Panc1 (cell line): ENCODE measurements around the gene STK39. TPM values are rescaled to one million over a fixed set of nuclear protein-coding genes. Genes with fewer than 3 reads are reported as not detected.

Source experiments
- ATAC-seq: fragments of 200-7000 bp; cut with Tn5 transposase; 2 replicates; pipeline ENCODE4 v1.9.1; 2020; ENCODE audit warnings: mild to moderate bottlenecking, moderate library complexity
- BruUV-seq: library from RNA; stranded (reverse); fragments of 400-500 nt; replicated peaks from 2 replicates; lab custom pipeline; 2021; lab: Mats Ljungman, UMichigan
- CTCF ChIA-PET: fragments of 300-600 bp; sonication (Branson Sonifier 250); formaldehyde crosslinking; loops from one replicate; lab custom pipeline; 2022; ENCODE audit warnings: antibody characterized with exemption; lab: Charles Lee
- POLR2A ChIA-PET: fragments of 300-600 bp; sonication (Branson Sonifier 250); formaldehyde crosslinking; loops from one replicate; lab custom pipeline; 2022; ENCODE audit warnings: antibody characterized with exemption; lab: Charles Lee
- DNase-seq: peaks from one replicate; pipeline ENCODE4 v3.0.0-alpha.2; 2010; ENCODE audit warnings: low read depth, low spot score
- H3K27ac ChIP-seq: 2 replicates; pipeline ENCODE4 v1.5.1; 2011; ENCODE audit warnings: mild to moderate bottlenecking, low read length, inconsistent platforms
- H3K27me3 ChIP-seq: fragments of 200-500 bp; sonication (Bioruptor generic); 2 replicates; pipeline ENCODE4 v1.6.0; 2014; ENCODE audit warnings: low read length, inconsistent platforms; ENCODE audit not compliant: control insufficient read depth, insufficient read depth
- H3K36me3 ChIP-seq: fragments of 200-500 bp; sonication (Bioruptor generic); 2 replicates; pipeline ENCODE4 v1.5.1; 2014; ENCODE audit warnings: inconsistent platforms, mild to moderate bottlenecking, low read length, moderate library complexity; ENCODE audit not compliant: control insufficient read depth, insufficient read depth
- H3K4me1 ChIP-seq: 2 replicates; pipeline ENCODE4 v1.5.1; 2011; ENCODE audit warnings: inconsistent platforms, mild to moderate bottlenecking, low read length, moderate library complexity; ENCODE audit not compliant: control insufficient read depth, insufficient read depth
- H3K4me3 ChIP-seq, 2 experiments: 2 replicates each; pipeline ENCODE4 v1.5.1; 2011 to 2012; ENCODE audit warnings: low read depth in 2 of 2, low read length in 2 of 2, mild to moderate bottlenecking in 2 of 2, inconsistent platforms in 1 of 2, moderate library complexity in 1 of 2
- H3K9me3 ChIP-seq: fragments of 200-500 bp; sonication (Bioruptor generic); 2 replicates; pipeline ENCODE4 v1.5.1; 2014; ENCODE audit warnings: low read depth, mild to moderate bottlenecking, inconsistent platforms, low read length, moderate library complexity; ENCODE audit not compliant: control insufficient read depth, insufficient read depth
- CTCF ChIP-seq: fragments of 450-650 bp; IDR thresholded peaks from 2 replicates; pipeline ENCODE4 v1.5.1; 2017; ENCODE audit warnings: mild to moderate bottlenecking
- POLR2AphosphoS5 ChIP-seq: IDR thresholded peaks from 2 replicates; pipeline ENCODE4 v1.6.1; 2012; ENCODE audit warnings: mild to moderate bottlenecking, low read depth, low read length, moderate library complexity
- REST ChIP-seq, 2 experiments: IDR thresholded peaks; 2 replicates each; pipeline ENCODE4 v1.6.1; 2011 to 2012; ENCODE audit warnings: low read depth in 2 of 2, control low read depth in 1 of 2, low read length in 1 of 2, mild to moderate bottlenecking in 1 of 2, moderate library complexity in 1 of 2; ENCODE audit not compliant: insufficient read depth in 1 of 2
- SIN3A ChIP-seq: IDR thresholded peaks from 2 replicates; pipeline ENCODE4 v1.6.1; 2012; ENCODE audit warnings: low read depth, mild to moderate bottlenecking, low read length, moderate library complexity, borderline replicate concordance; ENCODE audit not compliant: insufficient read depth
- TCF7L2 ChIP-seq: IDR thresholded peaks from 2 replicates; pipeline ENCODE4 v1.6.1; 2011; ENCODE audit warnings: mild to moderate bottlenecking, low read depth, low read length, inconsistent platforms
- in situ Hi-C: cut with HindIII; loops from 2 replicates; pipeline ENCODE4 v1.10.0; 2016; ENCODE audit warnings: low sequenced_read_pairs, low pct_unique_long_range_greater_than_20kb
- intact Hi-C: fragments of 100-400 bp; cut with micrococcal nuclease; formaldehyde crosslinking; loops from one replicate; pipeline ENCODE4 v1.10.0; 2022; ENCODE audit not compliant: unreplicated experiment
- total RNA-seq: library from RNA; stranded (reverse); gene quantifications from one replicate; pipeline ENCODE4 v1.2.1, GENCODE V29; 2021; ENCODE audit not compliant: unreplicated experiment

STK39 gene
- total RNA-seq, 1 experiment from 2014 or later, result 14.0 TPM

GRCh38 chr2:168059758-168060157 is 187.6 kb downstream of the STK39 start:
- DNase-seq, result no peak
- H3K36me3 ChIP-seq, result no peaks in the 10 kb centered on the region
- in situ Hi-C loops (no loop called here), intact Hi-C loops (no loop called here)
- POLR2A ChIA-PET, result no interaction called here
- CTCF ChIA-PET, result no interaction called here
- BruUV-seq, result no TSS peak
- H3K9me3 ChIP-seq, result no peaks in the 10 kb centered on the region
- ATAC-seq, result no peak
- no peak for TF ChIP-seq SIN3A
- TF ChIP-seq REST (IDR thresholded peaks at IDR 0.05; ENCODE audit: insufficient read depth in 1 of 2, low read depth in 2 of 2, low read length in 1 of 2), result no peak
- no peak for TF ChIP-seq TCF7L2
- no peak for TF ChIP-seq POLR2AphosphoS5
- TF ChIP-seq CTCF, result no peak
- no peaks in the 10 kb centered on the region for H3K4me1 ChIP-seq
- no peak overlapping the region for H3K4me3 ChIP-seq
- no peak overlapping the region for H3K27ac ChIP-seq
- no peaks in the 10 kb centered on the region for H3K27me3 ChIP-seq

- in situ Hi-C loops (no loop called here), intact Hi-C loops (no loop called here)
- H3K27me3 ChIP-seq, result no peaks in the 10 kb centered on the region
- no peak overlapping the region for H3K4me3 ChIP-seq
- H3K4me1 ChIP-seq, result no peaks in the 10 kb centered on the region
- no peak overlapping the region for H3K27ac ChIP-seq
- DNase-seq, result no peak
- no peaks in the 10 kb centered on the region for H3K9me3 ChIP-seq
- POLR2A ChIA-PET, result no interaction called here
- no TSS peak for BruUV-seq
- TF ChIP-seq CTCF (no peak), SIN3A (no peak)
- ATAC-seq, result no peak
- H3K36me3 ChIP-seq, result no peaks in the 10 kb centered on the region
- CTCF ChIA-PET, result no interaction called here
These were observed 188.7 kb downstream of the STK39 start for GRCh38 chr2:168058675-168059074.
